ENCODE data around the gene CRACR2B. TPM values are rescaled to one million over a fixed set of nuclear protein-coding genes. Genes with fewer than 3 reads are reported as not detected.

The CRACR2B gene
- total RNA-seq, 1 donor from 2014 or later: 5.7 TPM

GRCh38 chr11:873706-874105 is 46.0 kb downstream of the CRACR2B start:
- no peak overlapping the region for H3K27ac ChIP-seq (ENCODE audit: low read depth, low read length)
- H3K4me3 ChIP-seq (ENCODE audit: low read length in 3 of 3): no peak overlapping the region
- H3K27me3 ChIP-seq (ENCODE audit: control insufficient read depth in 3 of 3, insufficient read depth in 3 of 3, low read length in 3 of 3): no peaks in the 10 kb centered on the region
- H3K4me1 ChIP-seq (ENCODE audit: control insufficient read depth in 3 of 3, insufficient read depth in 3 of 3, low read length in 3 of 3): peaks cover 13 to 20% (median 14%) of the 10 kb centered on the region in 3 donors
- no peaks in the 10 kb centered on the region for H3K9me3 ChIP-seq (ENCODE audit: control insufficient read depth in 3 of 3, low read length in 3 of 3)
- no peak overlapping the region for H3K9ac ChIP-seq (ENCODE audit: low read depth in 1 of 3, low read length in 3 of 3)
- peaks cover 1 to 11% (median 3%) of the 10 kb centered on the region in 3 donors for H3K36me3 ChIP-seq (ENCODE audit: control insufficient read depth in 3 of 3, insufficient read depth in 3 of 3, low read length in 3 of 3)

GRCh38 chr11:875203-875602 is 47.5 kb downstream of the CRACR2B start:
- Histone ChIP-seq H3K4me3 (ENCODE audit: low read length in 3 of 3) (no peak overlapping the region), H3K27ac (ENCODE audit: low read depth, low read length) (no peak overlapping the region), H3K36me3 (ENCODE audit: control insufficient read depth in 3 of 3, insufficient read depth in 3 of 3, low read length in 3 of 3) (peaks cover 0 to 13% (median 8%) of the 10 kb centered on the region in 3 donors), H3K27me3 (ENCODE audit: control insufficient read depth in 3 of 3, insufficient read depth in 3 of 3, low read length in 3 of 3) (no peaks in the 10 kb centered on the region), H3K9me3 (ENCODE audit: control insufficient read depth in 3 of 3, low read length in 3 of 3) (no peaks in the 10 kb centered on the region), H3K4me1 (ENCODE audit: control insufficient read depth in 3 of 3, insufficient read depth in 3 of 3, low read length in 3 of 3) (peaks cover 13 to 20% (median 14%) of the 10 kb centered on the region in 3 donors), H3K9ac (ENCODE audit: low read depth in 1 of 3, low read length in 3 of 3) (no peak overlapping the region)

GRCh38 chr11:875769-876301 is 48.1 kb downstream of the CRACR2B start:
- H3K27ac ChIP-seq (ENCODE audit: low read depth, low read length): no peak overlapping the region
- no peaks in the 10 kb centered on the region for H3K27me3 ChIP-seq (ENCODE audit: control insufficient read depth in 3 of 3, insufficient read depth in 3 of 3, low read length in 3 of 3)
- peaks cover 13 to 20% (median 14%) of the 10 kb centered on the region in 3 donors for H3K4me1 ChIP-seq (ENCODE audit: control insufficient read depth in 3 of 3, insufficient read depth in 3 of 3, low read length in 3 of 3)
- no peak overlapping the region for H3K4me3 ChIP-seq (ENCODE audit: low read length in 3 of 3)
- H3K9me3 ChIP-seq (ENCODE audit: control insufficient read depth in 3 of 3, low read length in 3 of 3): no peaks in the 10 kb centered on the region
- peaks cover 6 to 16% (median 12%) of the 10 kb centered on the region in 3 donors for H3K36me3 ChIP-seq (ENCODE audit: control insufficient read depth in 3 of 3, insufficient read depth in 3 of 3, low read length in 3 of 3)
- no peak overlapping the region for H3K9ac ChIP-seq (ENCODE audit: low read depth in 1 of 3, low read length in 3 of 3)

GRCh38 chr11:876545-876944 is 48.8 kb downstream of the CRACR2B start:
- Histone ChIP-seq H3K27me3 (ENCODE audit: control insufficient read depth in 3 of 3, insufficient read depth in 3 of 3, low read length in 3 of 3) (no peaks in the 10 kb centered on the region), H3K4me1 (ENCODE audit: control insufficient read depth in 3 of 3, insufficient read depth in 3 of 3, low read length in 3 of 3) (peaks cover 13 to 20% (median 14%) of the 10 kb centered on the region in 3 donors), H3K27ac (ENCODE audit: low read depth, low read length) (no peak overlapping the region), H3K9ac (ENCODE audit: low read depth in 1 of 3, low read length in 3 of 3) (peak overlapping the region in 1 of 3 donors; percentile 16), H3K4me3 (ENCODE audit: low read length in 3 of 3) (peak overlapping the region in 1 of 3 donors; percentile 35), H3K9me3 (ENCODE audit: control insufficient read depth in 3 of 3, low read length in 3 of 3) (no peaks in the 10 kb centered on the region), H3K36me3 (ENCODE audit: control insufficient read depth in 3 of 3, insufficient read depth in 3 of 3, low read length in 3 of 3) (peaks cover 7 to 16% (median 14%) of the 10 kb centered on the region in 3 donors)

DNA sequence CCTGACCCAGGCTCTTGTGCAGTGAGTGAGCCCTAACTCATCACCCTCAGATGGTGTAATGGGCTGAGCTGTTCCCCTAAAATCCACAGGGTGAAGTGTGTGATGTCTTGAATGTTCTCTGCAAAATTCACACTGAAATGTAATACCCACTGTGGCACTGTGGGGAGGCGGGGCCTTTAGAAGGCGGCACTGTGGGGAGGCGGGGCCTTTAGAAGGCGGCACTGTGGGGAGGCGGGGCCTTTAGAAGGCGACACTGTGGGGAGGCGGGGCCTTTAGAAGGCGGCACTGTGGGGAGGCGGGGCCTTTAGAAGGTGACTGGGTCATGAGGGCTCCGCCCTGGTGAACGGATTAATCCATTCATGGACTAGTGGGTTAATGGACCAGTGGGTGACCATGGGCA is 49.8 kb downstream of the CRACR2B start:
- H3K9ac ChIP-seq (ENCODE audit: low read depth in 1 of 3, low read length in 3 of 3): no peak overlapping the region
- H3K9me3 ChIP-seq (ENCODE audit: control insufficient read depth in 3 of 3, low read length in 3 of 3): no peaks in the 10 kb centered on the region
- peaks cover 7 to 20% (median 18%) of the 10 kb centered on the region in 3 donors for H3K36me3 ChIP-seq (ENCODE audit: control insufficient read depth in 3 of 3, insufficient read depth in 3 of 3, low read length in 3 of 3)
- H3K4me1 ChIP-seq (ENCODE audit: control insufficient read depth in 3 of 3, insufficient read depth in 3 of 3, low read length in 3 of 3): peaks cover 13 to 20% (median 14%) of the 10 kb centered on the region in 3 donors
- H3K4me3 ChIP-seq (ENCODE audit: low read length in 3 of 3): no peak overlapping the region
- no peak overlapping the region for H3K27ac ChIP-seq (ENCODE audit: low read depth, low read length)
- no peaks in the 10 kb centered on the region for H3K27me3 ChIP-seq (ENCODE audit: control insufficient read depth in 3 of 3, insufficient read depth in 3 of 3, low read length in 3 of 3)

GRCh38 chr11:880447-880846 is 52.7 kb downstream of the CRACR2B start:
- H3K36me3 ChIP-seq (ENCODE audit: control insufficient read depth in 3 of 3, insufficient read depth in 3 of 3, low read length in 3 of 3): peaks cover 15 to 30% (median 27%) of the 10 kb centered on the region in 3 donors
- H3K9ac ChIP-seq (ENCODE audit: low read depth in 1 of 3, low read length in 3 of 3): no peak overlapping the region
- H3K27me3 ChIP-seq (ENCODE audit: control insufficient read depth in 3 of 3, insufficient read depth in 3 of 3, low read length in 3 of 3): no peaks in the 10 kb centered on the region
- H3K9me3 ChIP-seq (ENCODE audit: control insufficient read depth in 3 of 3, low read length in 3 of 3): no peaks in the 10 kb centered on the region
- H3K4me1 ChIP-seq (ENCODE audit: control insufficient read depth in 3 of 3, insufficient read depth in 3 of 3, low read length in 3 of 3): peaks cover 13 to 20% (median 14%) of the 10 kb centered on the region in 3 donors
- no peak overlapping the region for H3K27ac ChIP-seq (ENCODE audit: low read depth, low read length)
- no peak overlapping the region for H3K4me3 ChIP-seq (ENCODE audit: low read length in 3 of 3)

Small RNA genes within 50 kb of the gene (small RNA-seq; reads per million reads assigned to genes)
- gene SNORA52: not detected

Other genes with a start within 250 kb of the CRACR2B start
- 6.8 TPM for gene IRF7, start 212.0 kb upstream of the CRACR2B start, total RNA-seq
- gene CDHR5, start 203.0 kb upstream of the CRACR2B start, total RNA-seq: 1.0 TPM
- 74.6 TPM for gene SCT, start 200.7 kb upstream of the CRACR2B start, total RNA-seq
- gene DRD4, start 190.7 kb upstream of the CRACR2B start, total RNA-seq: not detected
- gene DEAF1, start 132.7 kb upstream of the CRACR2B start, total RNA-seq: 17.2 TPM
- 5.7 TPM for gene TMEM80, start 132.1 kb upstream of the CRACR2B start, total RNA-seq
- 1.0 TPM for gene EPS8L2, start 121.7 kb upstream of the CRACR2B start, total RNA-seq
- gene TALDO1, start 80.5 kb upstream of the CRACR2B start, total RNA-seq: 78.3 TPM
- 14.6 TPM for gene GATD1, start 50.4 kb upstream of the CRACR2B start, total RNA-seq
- gene CEND1, start 37.8 kb upstream of the CRACR2B start, total RNA-seq: not detected
- 2.6 TPM for gene SLC25A22, start 29.6 kb upstream of the CRACR2B start, total RNA-seq
- 2.1 TPM for gene PIDD1, start 22.7 kb upstream of the CRACR2B start, total RNA-seq
- gene RPLP2, start 18.0 kb upstream of the CRACR2B start, total RNA-seq: 414 TPM
- gene PNPLA2, start 9.0 kb upstream of the CRACR2B start, total RNA-seq: 13.6 TPM
- gene CD151, start 5.0 kb downstream of the CRACR2B start, total RNA-seq: 94.5 TPM
- gene POLR2L, start 14.6 kb downstream of the CRACR2B start, total RNA-seq: 46.4 TPM
- 42.3 TPM for gene TSPAN4, start 14.9 kb downstream of the CRACR2B start, total RNA-seq
- gene CHID1, start 82.9 kb downstream of the CRACR2B start, total RNA-seq: 26.1 TPM
- 17.7 TPM for gene AP2A2, start 98.0 kb downstream of the CRACR2B start, total RNA-seq
- gene MUC6, start 208.8 kb downstream of the CRACR2B start, total RNA-seq: not detected
- gene MUC2, start 247.0 kb downstream of the CRACR2B start, total RNA-seq: not detected